ENCODE data around the gene CCDC28A.

Gene CCDC28A

GRCh38 chr6:138833816-138834539 is 60.4 kb downstream of the CCDC28A start:
- DNase-seq (ENCODE audit: low read depth in 2 of 2): no peak

GRCh38 chr6:138837246-138837645 is 63.7 kb downstream of the CCDC28A start:
- no peak for DNase-seq (ENCODE audit: low read depth in 2 of 2)

Data from fibroblast of skin of left biceps (primary cell).